GM21529 (cell line): ENCODE data around the gene PLPP7.

Source experiments
- ATAC-seq: cut with Tn5 transposase; IDR thresholded peaks from one replicate; pipeline ENCODE4 v1.9.1; 2021; ENCODE audit not compliant: unreplicated experiment

Gene PLPP7

GRCh38 chr9:131280660-131281059 is 8.9 kb upstream of the PLPP7 start:
- ATAC-seq: no peak

- ATAC-seq: no peak
Measured at GRCh38 chr9:131281119-131281965, 8.2 kb upstream of the PLPP7 start.

DNA sequence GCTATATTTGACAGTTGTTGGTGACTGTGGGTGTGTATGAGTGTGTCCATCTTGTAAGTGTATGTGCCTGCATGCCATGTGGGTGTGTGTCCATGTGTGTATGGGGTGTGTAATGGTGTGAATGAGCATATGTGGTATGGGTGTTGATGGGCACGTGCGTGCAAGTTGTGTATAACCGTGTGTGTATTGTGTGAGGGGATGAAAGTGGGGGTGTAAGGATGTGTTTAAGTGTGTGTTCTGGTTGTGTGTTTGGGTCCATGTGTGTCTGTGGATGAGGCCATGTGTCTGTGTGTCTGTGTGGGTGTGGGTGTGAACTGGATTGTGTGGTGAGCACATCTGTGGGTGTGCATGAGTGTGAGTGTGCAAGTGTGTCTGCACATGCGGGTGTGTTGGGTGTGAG is 7.3 kb upstream of the PLPP7 start:
- ATAC-seq: no peak

GRCh38 chr9:131282688-131283422 is 6.7 kb upstream of the PLPP7 start:
- ATAC-seq: no peak

DNA sequence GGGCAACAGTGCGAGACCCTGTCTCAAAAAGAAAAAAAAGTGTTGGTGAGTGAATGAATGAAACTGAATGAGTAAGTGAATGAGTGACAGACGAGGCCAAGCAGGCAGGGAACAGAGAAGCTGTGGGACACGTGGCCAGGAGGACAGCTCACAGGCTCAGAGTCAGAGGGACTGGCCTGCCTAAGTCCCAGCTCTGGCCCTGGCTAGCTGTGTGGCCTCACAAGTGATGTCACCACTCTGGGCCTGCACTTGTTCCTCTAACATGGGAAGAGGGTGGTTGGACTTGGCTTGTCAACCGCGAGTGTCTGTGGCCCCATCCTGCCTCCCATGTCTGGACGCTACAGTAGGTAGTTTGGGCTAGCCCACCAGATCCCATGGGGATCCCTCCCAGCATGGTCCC is 4.7 kb upstream of the PLPP7 start:
- no peak for ATAC-seq

- no peak for ATAC-seq
Measured at GRCh38 chr9:131287359-131287758, 2.2 kb upstream of the PLPP7 start.

GRCh38 chr9:131288217-131288616 is 1.3 kb upstream of the PLPP7 start:
- ATAC-seq: no peak

DNA sequence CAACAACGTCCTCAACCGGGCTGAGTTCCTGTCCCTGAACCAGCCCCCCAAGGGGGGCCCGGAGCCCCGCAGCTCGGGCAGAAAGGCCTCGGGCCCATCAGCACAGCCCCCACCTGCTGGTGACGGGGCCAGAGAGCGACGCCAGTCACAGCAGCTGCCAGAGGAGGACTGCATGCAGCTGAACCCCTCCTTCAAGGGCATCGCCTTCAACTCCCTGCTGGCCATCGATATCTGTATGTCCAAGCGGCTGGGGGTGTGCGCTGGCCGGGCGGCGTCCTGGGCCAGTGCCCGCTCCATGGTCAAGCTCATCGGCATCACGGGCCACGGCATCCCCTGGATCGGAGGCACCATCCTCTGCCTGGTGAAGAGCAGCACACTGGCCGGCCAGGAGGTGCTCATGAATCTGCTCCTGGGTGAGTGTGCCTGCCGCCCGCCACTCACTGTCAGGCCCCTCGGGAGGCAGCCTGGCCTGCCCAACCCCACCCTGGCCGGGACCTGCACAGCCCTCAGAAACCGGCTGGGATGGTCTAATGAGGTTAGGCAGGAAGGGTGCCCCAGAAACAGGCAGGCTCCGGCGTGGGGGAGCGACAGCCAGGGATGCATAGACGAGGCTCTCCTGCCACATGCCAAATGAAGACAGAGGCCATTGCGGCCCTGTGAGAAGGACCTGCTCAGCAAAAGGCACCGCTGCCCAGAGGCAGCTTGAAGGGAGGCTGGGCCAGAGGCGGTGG is 678 bp downstream of the PLPP7 start:
- ATAC-seq: no peak

DNA sequence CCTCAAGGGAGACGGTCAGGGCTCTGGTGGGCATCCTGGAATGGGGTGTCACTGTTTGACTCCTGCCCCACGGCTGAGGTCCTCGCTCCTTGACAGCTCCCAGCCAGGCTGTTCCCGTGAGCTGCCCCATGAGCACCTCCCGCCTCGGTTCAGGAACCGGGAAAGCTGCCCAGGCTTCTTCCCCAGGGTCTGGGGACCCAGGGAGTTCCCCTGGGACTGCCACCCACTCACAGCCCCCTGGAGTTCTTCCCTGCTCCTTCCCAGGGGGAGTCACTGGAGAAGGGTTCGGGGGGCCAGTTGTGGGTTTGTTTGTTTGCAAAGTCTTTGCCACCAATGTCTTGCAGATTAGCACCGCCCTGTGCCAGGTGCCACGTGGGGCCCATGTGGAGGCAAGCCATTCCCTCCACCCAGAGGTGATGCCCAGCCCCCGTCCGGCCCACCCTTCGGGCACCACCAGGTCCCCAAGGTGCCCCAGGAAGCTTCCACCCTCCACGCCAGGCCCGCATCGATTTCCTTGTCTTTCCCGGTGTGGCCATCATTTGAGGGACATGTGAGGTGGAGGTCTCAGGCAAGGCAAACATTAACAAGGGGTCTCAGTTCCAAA is 1.3 kb downstream of the PLPP7 start:
- ATAC-seq: no peak

GRCh38 chr9:131291795-131292315 is 2.3 kb downstream of the PLPP7 start:
- no peak for ATAC-seq

DNA sequence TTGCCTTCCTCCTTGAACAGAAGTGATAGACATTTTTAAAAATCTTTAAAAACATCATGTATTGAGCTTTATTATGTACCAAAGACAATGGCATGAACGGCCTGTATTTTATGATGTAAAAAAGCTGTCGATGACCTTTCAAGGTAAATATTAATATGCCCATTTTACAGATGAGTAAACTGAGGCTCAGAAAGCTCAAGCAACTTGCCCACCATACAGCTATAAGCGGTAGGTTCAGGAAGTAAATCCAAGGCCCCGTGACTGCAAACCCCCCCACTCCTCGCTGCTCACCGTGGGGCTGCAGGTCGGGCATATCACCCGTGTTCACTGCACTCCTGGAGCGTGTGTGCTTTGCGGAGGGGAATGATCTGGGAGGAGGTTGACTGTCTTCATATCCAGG is 3.4 kb downstream of the PLPP7 start:
- ATAC-seq: no peak

GRCh38 chr9:131296460-131296859 is 6.9 kb downstream of the PLPP7 start:
- no peak for ATAC-seq

- ATAC-seq: no peak
Measured at GRCh38 chr9:131296906-131297500, 7.5 kb downstream of the PLPP7 start.

- ATAC-seq: no peak
Measured at GRCh38 chr9:131297903-131298302, 8.4 kb downstream of the PLPP7 start.

DNA sequence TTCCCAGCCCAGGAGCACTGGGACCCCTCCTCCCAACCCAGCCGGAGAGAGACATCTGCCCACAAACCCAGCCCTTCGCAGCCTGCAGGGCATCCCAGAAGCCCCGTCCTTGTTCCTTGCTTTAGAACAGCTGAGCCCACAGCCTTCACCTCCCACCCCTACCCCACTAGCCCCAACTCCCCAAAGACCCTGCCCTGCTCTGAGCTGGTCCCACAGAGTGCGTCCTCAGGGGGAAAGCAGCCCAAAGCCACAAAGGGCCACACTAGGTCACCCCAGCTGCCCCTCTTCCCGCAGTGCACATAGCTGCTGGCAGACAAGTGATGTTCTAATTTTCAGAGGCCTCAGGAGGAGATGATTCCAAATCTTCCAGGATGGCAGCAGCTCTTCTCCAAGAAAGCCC is 8.8 kb downstream of the PLPP7 start:
- ATAC-seq: no peak

GRCh38 chr9:131298816-131299215 is 9.3 kb downstream of the PLPP7 start:
- no peak for ATAC-seq

DNA sequence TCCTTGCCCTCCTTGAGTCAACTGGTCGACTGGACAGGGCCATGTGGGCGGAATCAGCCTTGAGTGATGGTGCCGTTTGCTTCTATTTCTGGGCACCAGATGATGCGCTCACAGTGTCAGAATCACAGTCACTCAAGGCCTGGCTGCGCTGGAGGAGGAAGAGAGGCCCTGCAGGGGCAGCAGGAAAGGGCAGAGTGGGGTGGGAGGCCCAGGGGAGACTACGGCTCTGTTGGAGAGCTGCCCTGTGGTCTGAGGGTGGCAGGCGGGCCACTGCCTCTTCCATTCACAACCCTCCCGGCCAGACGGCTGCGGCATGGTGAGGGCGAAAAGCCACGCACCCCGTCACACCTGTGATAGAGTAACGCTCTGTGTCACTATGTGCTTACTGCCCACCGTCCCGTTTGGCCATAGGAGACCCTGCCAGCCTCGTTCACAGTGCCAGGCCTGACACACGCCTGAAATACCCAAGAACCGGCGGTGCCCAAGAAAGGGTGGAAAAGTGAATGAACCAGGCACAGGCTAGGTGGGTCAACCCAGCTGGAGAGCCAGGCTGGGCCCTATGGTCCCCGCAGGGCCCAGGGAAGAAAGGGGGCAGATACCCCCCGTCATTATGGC is 9.9 kb downstream of the PLPP7 start:
- ATAC-seq: no peak

GRCh38 chr9:131299961-131300347 is 10.4 kb downstream of the PLPP7 start:
- ATAC-seq: no peak

- ATAC-seq: no peak
Measured at GRCh38 chr9:131300444-131300843, 10.9 kb downstream of the PLPP7 start.
